CD14-positive monocyte (primary cell): ENCODE results near the gene LCE1C. TPM values are rescaled to one million over a fixed set of nuclear protein-coding genes. Genes with fewer than 3 reads are reported as not detected.

Source experiments
- DNase-seq, 3 donors: peaks; one replicate each; pipeline ENCODE4 v3.0.0-alpha.2; 2011 to 2022
- H2AFZ ChIP-seq: 2 replicates; pipeline ENCODE4 v1.6.0; 2012; ENCODE audit warnings: mild to moderate bottlenecking, low read depth, low read length, inconsistent platforms; ENCODE audit not compliant: insufficient read depth, poor library complexity, severe bottlenecking
- H3K27ac ChIP-seq, 2 donors: 1 replicate in 1 of 2; 2 replicates in 1 of 2; pipeline ENCODE4 v1.5.1; 2012 to 2013; ENCODE audit warnings: low read length in 2 of 2, control low read depth in 1 of 2, inconsistent platforms in 1 of 2, low read depth in 1 of 2, mild to moderate bottlenecking in 1 of 2
- H3K27me3 ChIP-seq, 2 donors: one replicate each; pipeline versions ENCODE4 v1.6.0 to v1.6.1; 2011 to 2013; ENCODE audit warnings: low read length in 2 of 2; ENCODE audit not compliant: control insufficient read depth in 2 of 2, insufficient read depth in 2 of 2
- H3K36me3 ChIP-seq, 2 donors: replicated peaks in 1 of 2; 1 replicate in 1 of 2; 2 replicates in 1 of 2; pipeline versions ENCODE4 v1.5.1 to v1.6.1; 2012 to 2013; ENCODE audit warnings: low read length in 2 of 2, control low read depth in 1 of 2, inconsistent platforms in 1 of 2, mild to moderate bottlenecking in 1 of 2; ENCODE audit not compliant: insufficient read depth in 2 of 2, control insufficient read depth in 1 of 2
- H3K4me1 ChIP-seq, 2 donors: 1 replicate in 1 of 2; 2 replicates in 1 of 2; pipeline versions ENCODE4 v1.5.1 to v1.6.1; 2012 to 2013; ENCODE audit warnings: low read length in 2 of 2, control low read depth in 1 of 2, inconsistent platforms in 1 of 2, mild to moderate bottlenecking in 1 of 2, moderate library complexity in 1 of 2; ENCODE audit not compliant: insufficient read depth in 2 of 2, control insufficient read depth in 1 of 2
- H3K4me2 ChIP-seq: replicated peaks from 2 replicates; pipeline ENCODE3; 2012; ENCODE audit warnings: low read length, moderate library complexity, mild to moderate bottlenecking; ENCODE audit not compliant: poor library complexity, severe bottlenecking; ENCODE audit errors: extremely low read depth
- H3K4me3 ChIP-seq, 3 experiments: fragments of 200-600 bp in 1 of 3; sonication (generic) in 1 of 3; replicated peaks in 1 of 3; 1 replicate in 2 of 3; 2 replicates in 1 of 3; pipeline ENCODE4 v1.5.1; 2011 to 2013; ENCODE audit warnings: low read length in 3 of 3, mild to moderate bottlenecking in 3 of 3, control low read depth in 2 of 3, low read depth in 2 of 3, inconsistent platforms in 1 of 3, moderate library complexity in 1 of 3
- H3K79me2 ChIP-seq: 2 replicates; pipeline ENCODE4 v1.6.0; 2012; ENCODE audit warnings: mild to moderate bottlenecking, control low read depth, inconsistent platforms, low read length, moderate library complexity; ENCODE audit not compliant: insufficient read depth
- H3K9ac ChIP-seq: 2 replicates; pipeline ENCODE4 v1.6.0; 2017; ENCODE audit warnings: low read length, mild to moderate bottlenecking; ENCODE audit not compliant: insufficient read depth, poor library complexity, severe bottlenecking
- H3K9me3 ChIP-seq, 2 donors: replicated peaks in 1 of 2; 1 replicate in 1 of 2; 2 replicates in 1 of 2; pipeline versions ENCODE4 v1.5.1 to v1.6.1; 2012 to 2013; ENCODE audit warnings: low read length in 2 of 2, control low read depth in 1 of 2; ENCODE audit not compliant: control insufficient read depth in 1 of 2, insufficient read depth in 1 of 2
- H4K20me1 ChIP-seq: 2 replicates; pipeline ENCODE4 v1.6.0; 2012; ENCODE audit warnings: mild to moderate bottlenecking, low read length, control low read depth, moderate library complexity; ENCODE audit not compliant: insufficient read depth
- H3K27ac Mint-ChIP-seq, 7 donors: one replicate each; pipeline ENCODE4 v1.8.0; 2020; ENCODE audit warnings: mild to moderate bottlenecking in 7 of 7, mixed read lengths in 7 of 7, moderate library complexity in 6 of 7, inconsistent platforms in 2 of 7
- H3K27me3 Mint-ChIP-seq, 3 donors: one replicate each; pipeline ENCODE4 v1.8.0; 2021 to 2022; ENCODE audit warnings: low read depth in 3 of 3, mild to moderate bottlenecking in 3 of 3, mixed read lengths in 3 of 3, moderate library complexity in 3 of 3, inconsistent platforms in 1 of 3
- H3K36me3 Mint-ChIP-seq, 2 donors: one replicate each; pipeline ENCODE4 v1.8.0; 2020; ENCODE audit warnings: mixed read lengths in 2 of 2, inconsistent platforms in 1 of 2, mild to moderate bottlenecking in 1 of 2
- H3K4me1 Mint-ChIP-seq: one replicate; pipeline ENCODE4 v1.8.0; 2020; ENCODE audit warnings: mild to moderate bottlenecking, mixed read lengths
- H3K4me3 Mint-ChIP-seq, 2 donors: one replicate each; pipeline ENCODE4 v1.8.0; 2020; ENCODE audit warnings: mild to moderate bottlenecking in 2 of 2, mixed read lengths in 2 of 2, moderate library complexity in 1 of 2
- H3K9me3 Mint-ChIP-seq, 7 donors: one replicate each; pipeline ENCODE4 v1.8.0; 2020 to 2022; ENCODE audit warnings: mixed read lengths in 7 of 7, mild to moderate bottlenecking in 6 of 7, moderate library complexity in 6 of 7, inconsistent platforms in 2 of 7
- WGBS: methylation state at CpG from one replicate; pipeline ENCODE4 v1.1.5; 2013; ENCODE audit warnings: missing lambda C conversion rate; ENCODE audit not compliant: insufficient coverage; 5-methylcytosine and 5-hydroxymethylcytosine counted together
- intact Hi-C, 2 donors: fragments of 100-400 bp; cut with micrococcal nuclease; formaldehyde crosslinking; loops; one replicate each; pipeline versions ENCODE4 v1.15.0 to v1.15.1; 2023
- polyA plus RNA-seq, 3 donors: library from polyadenylated mRNA; depleted of rRNA in 1 of 3; unstranded in 2 of 3; stranded (reverse) in 1 of 3; fragments of 300-500 nt in 2 of 3; fragments of >200 nt in 1 of 3; fragmentation: Illumina TruSeq in 2 of 3; gene quantifications; 1 replicate in 2 of 3; 2 replicates in 1 of 3; pipeline ENCODE4 v1.2.3, GENCODE V29; 2012 to 2021
- TF ChIP-seq, protein P1 (sequence below): fragments of 200-600 bp; IDR thresholded peaks from one replicate; pipeline ENCODE4 v1.8.0; 2022; ENCODE audit warnings: antibody characterized with exemption, mild to moderate bottlenecking

LCE1C gene
- polyA plus RNA-seq, 3 donors = not detected

GRCh38 chr1:152770411-152770810, 36.0 kb downstream of the LCE1C start:
- H2AFZ ChIP-seq = no peak overlapping the region
- no peaks in the 10 kb centered on the region for H3K4me1 ChIP-seq
- H3K36me3 ChIP-seq = no peaks in the 10 kb centered on the region
- no peaks in the 10 kb centered on the region for H3K27me3 ChIP-seq
- no peak overlapping the region for H3K9ac ChIP-seq
- Mint-ChIP-seq H3K27ac (no peak overlapping the region), H3K36me3 (no peaks in the 10 kb centered on the region), H3K4me3 (no peak overlapping the region), H3K27me3 (peaks cover 0 to 8% (median 7%) of the 10 kb centered on the region in 3 donors), H3K4me1 (no peaks in the 10 kb centered on the region), H3K9me3 (peaks cover 2 to 11% (median 6%) of the 10 kb centered on the region in 7 donors)
- intact Hi-C loops = no loop called here
- no peak overlapping the region for H3K4me2 ChIP-seq
- no peak overlapping the region for H3K27ac ChIP-seq
- WGBS = no CpG with 5 or more reads among the region's 1 CpG
- H4K20me1 ChIP-seq = no peaks in the 10 kb centered on the region
- H3K4me3 ChIP-seq = no peak overlapping the region
- no peak for DNase-seq
- TF ChIP-seq, protein P1, sequence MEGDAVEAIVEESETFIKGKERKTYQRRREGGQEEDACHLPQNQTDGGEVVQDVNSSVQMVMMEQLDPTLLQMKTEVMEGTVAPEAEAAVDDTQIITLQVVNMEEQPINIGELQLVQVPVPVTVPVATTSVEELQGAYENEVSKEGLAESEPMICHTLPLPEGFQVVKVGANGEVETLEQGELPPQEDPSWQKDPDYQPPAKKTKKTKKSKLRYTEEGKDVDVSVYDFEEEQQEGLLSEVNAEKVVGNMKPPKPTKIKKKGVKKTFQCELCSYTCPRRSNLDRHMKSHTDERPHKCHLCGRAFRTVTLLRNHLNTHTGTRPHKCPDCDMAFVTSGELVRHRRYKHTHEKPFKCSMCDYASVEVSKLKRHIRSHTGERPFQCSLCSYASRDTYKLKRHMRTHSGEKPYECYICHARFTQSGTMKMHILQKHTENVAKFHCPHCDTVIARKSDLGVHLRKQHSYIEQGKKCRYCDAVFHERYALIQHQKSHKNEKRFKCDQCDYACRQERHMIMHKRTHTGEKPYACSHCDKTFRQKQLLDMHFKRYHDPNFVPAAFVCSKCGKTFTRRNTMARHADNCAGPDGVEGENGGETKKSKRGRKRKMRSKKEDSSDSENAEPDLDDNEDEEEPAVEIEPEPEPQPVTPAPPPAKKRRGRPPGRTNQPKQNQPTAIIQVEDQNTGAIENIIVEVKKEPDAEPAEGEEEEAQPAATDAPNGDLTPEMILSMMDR = no peak
- H3K9me3 ChIP-seq = no peaks in the 10 kb centered on the region
- H3K79me2 ChIP-seq = no peaks in the 10 kb centered on the region

GRCh38 chr1:152768847-152769533, 37.5 kb downstream of the LCE1C start:
- Mint-ChIP-seq H3K36me3 (no peaks in the 10 kb centered on the region), H3K4me3 (no peak overlapping the region), H3K4me1 (no peaks in the 10 kb centered on the region), H3K27ac (no peak overlapping the region), H3K9me3 (peaks cover 0 to 11% (median 6%) of the 10 kb centered on the region in 7 donors), H3K27me3 (peaks cover 1 to 7% (median 4%) of the 10 kb centered on the region in 3 donors)
- 58% methylated on average over 5 of the region's 8 CpGs for WGBS
- no peaks in the 10 kb centered on the region for H4K20me1 ChIP-seq
- DNase-seq = no peak
- H3K4me2 ChIP-seq = no peak overlapping the region
- no peaks in the 10 kb centered on the region for H3K36me3 ChIP-seq
- no peaks in the 10 kb centered on the region for H3K9me3 ChIP-seq
- H3K27me3 ChIP-seq = no peaks in the 10 kb centered on the region
- H3K79me2 ChIP-seq = no peaks in the 10 kb centered on the region
- no peak overlapping the region for H3K4me3 ChIP-seq
- H3K9ac ChIP-seq = no peak overlapping the region
- H2AFZ ChIP-seq = no peak overlapping the region
- no peak overlapping the region for H3K27ac ChIP-seq
- TF ChIP-seq, protein P1 = no peak
- intact Hi-C loops = no loop called here
- no peaks in the 10 kb centered on the region for H3K4me1 ChIP-seq
